Measurements from ENCODE around the gene ESD.
A peak's percentile ranks its signal among the peaks of the same experiment; 100 is the strongest.
"Not testable (repeated sequence)": the region's sequence is repeated elsewhere in the genome, so short reads cannot be mapped to it uniquely, and the experiment has no call there.

Gene ESD, protein sequence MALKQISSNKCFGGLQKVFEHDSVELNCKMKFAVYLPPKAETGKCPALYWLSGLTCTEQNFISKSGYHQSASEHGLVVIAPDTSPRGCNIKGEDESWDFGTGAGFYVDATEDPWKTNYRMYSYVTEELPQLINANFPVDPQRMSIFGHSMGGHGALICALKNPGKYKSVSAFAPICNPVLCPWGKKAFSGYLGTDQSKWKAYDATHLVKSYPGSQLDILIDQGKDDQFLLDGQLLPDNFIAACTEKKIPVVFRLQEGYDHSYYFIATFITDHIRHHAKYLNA

DNA sequence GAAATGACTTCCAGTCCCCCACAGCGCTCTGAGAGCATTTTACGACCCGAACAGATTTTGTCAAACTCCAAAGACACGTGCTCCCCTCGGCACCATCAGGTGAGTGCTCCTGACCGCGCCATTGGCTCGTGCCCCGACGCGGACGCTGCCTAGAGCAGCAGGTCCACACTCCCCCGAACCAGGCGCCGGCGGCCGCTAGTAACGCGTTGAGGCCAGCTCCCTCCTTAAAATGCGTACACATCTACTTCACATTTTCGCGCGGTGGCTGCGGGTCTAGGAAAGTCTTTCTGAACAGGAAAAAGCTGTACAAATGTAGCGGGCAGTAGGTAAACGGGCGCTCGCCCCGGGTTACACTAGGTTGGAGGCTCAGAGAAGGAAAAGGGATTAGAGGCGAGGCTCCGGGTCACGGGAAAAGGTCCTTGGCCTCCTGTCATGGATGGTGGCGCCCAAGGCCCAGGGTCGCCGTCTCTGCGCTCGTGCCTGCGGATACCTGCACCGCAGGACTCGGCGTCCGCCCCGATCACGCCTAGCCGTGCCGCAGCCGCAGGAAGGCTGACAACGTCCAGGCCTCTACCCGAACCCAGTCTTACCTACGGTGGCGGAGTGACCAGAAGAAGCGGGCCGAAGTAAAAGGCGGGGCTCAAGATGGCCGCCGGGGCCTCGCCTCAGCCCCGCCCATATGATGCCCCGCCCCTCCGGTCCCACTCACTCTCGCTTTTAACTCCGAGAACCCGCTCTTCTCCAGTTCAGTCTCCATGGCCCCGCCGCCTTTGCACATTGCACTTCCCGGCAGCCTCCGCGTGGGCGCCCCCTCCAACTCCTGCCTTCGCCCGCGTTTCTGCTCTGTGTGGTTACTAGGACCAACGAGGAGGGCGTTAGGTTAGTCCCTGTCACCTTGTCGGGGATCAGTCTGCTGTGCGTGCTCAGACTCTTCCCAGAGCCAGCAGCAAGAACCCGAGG is at the start of gene ESD:
TSS of gene ESD (minus strand) at position 647 of the 960 bp plus-strand sequence. CDS start 5,748 bp downstream, outside the sequence.
- DNase-seq (ENCODE audit: low read depth in 2 of 2): peak; percentile 77 to 78

DNA sequence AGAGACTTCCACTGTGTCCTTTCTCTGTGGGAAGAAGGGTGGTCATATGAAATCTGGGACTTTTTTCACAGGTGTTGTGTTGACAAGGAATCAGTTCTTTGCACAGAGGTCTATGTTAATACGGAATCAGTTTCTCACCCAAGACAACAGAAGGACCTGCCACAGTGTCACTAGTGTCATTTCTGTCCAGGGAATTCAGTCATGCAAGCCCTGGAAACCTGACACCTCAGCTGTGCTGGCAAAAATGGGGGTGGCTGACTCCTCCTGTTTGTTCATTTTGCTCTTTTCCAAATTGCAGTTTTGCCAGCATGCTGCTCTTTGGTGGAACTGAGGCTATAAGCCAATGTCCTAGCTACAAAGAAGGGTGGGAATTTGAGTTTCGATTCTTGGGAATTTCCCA is 49.8 kb upstream of the ESD start:
- DNase-seq (ENCODE audit: low read depth in 2 of 2): no peak

- DNase-seq (ENCODE audit: low read depth in 2 of 2): no peak
These were observed 48.2 kb upstream of the ESD start for GRCh38 chr13:46845146-46845545.

DNA sequence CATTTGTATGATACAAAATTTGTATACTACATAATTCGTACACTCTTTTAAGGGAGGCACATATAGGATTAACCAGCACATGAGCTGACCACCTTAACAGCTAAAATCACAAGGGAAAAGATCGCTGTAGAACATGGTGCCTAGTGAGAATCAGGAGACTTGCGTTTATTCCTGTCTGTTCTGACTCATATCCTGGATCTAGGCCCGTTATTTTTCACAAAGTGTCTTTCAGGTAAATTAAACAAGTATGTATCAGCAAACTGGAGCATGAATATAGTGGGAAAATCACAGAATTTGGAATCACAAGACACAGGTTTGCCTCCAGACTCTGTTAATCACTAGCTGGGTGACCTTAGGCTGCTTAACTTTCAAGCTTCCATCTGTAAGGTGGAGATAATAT is 47.5 kb upstream of the ESD start:
- DNase-seq (ENCODE audit: low read depth in 2 of 2): no peak

- no peak for DNase-seq (ENCODE audit: low read depth in 2 of 2)
These were observed 42.4 kb upstream of the ESD start for GRCh38 chr13:46839399-46839798.

GRCh38 chr13:46834657-46835056 is 37.7 kb upstream of the ESD start:
- no peak for DNase-seq (ENCODE audit: low read depth in 2 of 2)

GRCh38 chr13:46831588-46832194 is 34.7 kb upstream of the ESD start:
- DNase-seq (ENCODE audit: low read depth in 2 of 2): no peak

DNA sequence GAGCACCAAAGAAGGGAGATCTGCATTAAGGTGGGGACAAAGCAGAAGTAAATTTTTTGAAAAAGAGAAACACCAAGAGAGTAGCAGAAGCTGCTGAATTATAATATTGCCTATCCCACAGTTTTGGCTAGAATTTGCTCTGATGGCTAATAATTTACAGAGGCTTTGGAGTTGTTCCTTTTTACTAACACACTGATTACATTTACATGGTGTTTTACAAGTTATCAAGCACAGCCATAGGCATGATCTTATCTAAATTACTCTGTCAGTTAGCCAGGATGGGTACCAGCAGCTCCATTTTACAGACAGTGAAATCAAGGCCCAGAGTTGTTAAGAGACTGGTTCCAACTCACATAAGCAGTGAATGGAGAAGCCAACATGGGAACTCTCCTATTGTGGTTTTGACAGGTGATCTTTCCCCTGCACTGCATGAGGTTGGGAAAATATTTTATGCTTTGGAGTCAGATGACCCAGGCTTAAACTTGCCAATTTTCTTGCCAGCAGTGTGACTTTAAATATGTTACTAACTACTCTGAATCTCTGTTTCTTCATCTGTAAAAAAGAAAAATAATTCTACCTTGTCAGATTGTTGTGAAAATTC is 33.5 kb upstream of the ESD start:
- no peak for DNase-seq (ENCODE audit: low read depth in 2 of 2)

- DNase-seq (ENCODE audit: low read depth in 2 of 2): no peak
These were observed 25.6 kb upstream of the ESD start for GRCh38 chr13:46822551-46822950.

DNA sequence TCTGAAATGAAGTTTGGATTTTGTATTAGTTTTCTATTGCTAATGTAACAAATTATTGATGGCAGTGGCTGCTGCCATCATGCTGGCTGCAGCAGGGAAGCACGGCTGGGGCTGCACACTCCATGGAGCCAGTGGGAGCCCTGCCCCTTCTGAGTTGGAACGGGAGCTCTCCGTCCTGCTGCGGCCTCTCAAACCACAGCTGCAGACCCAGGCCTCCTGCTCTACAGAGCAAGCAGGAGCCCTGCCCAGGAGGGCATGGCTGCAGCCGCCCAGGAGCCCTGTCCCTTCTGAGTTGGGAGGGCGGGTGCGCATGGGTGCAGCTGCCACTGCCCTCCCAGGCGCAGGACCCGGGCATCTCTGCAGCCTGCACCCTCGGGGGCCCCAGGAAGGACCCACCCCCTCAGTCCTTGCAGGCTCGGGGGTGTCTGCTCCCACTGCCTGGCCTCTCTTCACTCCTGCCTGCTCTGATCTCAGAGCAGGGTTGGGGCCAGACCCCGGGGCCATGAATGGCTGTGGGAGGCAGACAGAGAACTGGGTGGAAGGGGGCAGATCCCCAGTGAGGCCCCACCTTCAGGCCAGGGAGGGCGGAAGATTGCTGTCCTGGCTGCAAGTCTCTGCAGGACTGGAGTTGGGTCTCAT is 21.0 kb upstream of the ESD start:
- no peak for DNase-seq (ENCODE audit: low read depth in 2 of 2)

GRCh38 chr13:46817095-46817494 is 20.1 kb upstream of the ESD start:
- DNase-seq (ENCODE audit: low read depth in 2 of 2): no peak

DNA sequence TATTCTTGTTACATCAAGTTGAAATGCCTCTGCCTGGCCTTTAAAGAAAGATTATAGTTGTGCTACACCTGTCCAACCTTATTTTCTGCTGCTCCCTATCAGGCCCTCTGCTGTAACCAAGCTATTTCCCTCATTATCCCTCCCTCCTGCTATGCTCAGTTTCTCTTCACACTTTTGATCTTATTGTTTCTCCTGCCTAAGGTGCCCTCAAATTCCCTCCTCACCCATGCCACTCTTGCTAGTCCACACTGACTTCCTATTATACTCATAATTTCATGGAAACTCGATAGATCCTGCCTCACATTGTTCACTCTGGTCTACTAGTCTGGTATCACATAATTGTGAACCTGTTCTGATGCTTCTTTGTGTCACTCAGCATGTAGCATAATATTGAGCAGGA is 19.4 kb upstream of the ESD start:
- no peak for DNase-seq (ENCODE audit: low read depth in 2 of 2)

DNA sequence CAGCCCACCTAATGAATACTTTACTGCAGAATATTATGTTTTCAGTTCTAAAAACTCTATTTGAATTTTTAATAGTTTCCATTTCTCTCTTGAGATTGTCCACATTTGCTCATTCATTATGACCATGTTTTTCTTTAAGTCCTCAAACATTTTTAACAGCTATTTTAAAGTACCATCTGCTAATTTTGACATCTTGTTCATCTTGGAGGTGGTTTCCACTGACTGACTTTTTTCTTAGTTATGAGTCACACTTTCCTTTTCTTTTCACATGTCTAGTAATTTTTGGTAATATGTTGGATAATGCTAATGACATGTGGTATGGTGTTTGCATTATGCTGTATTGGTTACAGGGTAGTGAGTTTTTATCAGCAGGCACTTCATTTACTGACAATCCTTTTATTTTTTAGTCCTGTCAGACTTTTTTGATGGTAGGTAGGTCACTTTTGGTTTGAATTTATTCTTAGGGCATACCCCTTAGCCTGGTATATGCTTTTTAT is 15.4 kb upstream of the ESD start:
- DNase-seq (ENCODE audit: low read depth in 2 of 2): no peak

GRCh38 chr13:46810440-46810839 is 13.5 kb upstream of the ESD start:
- DNase-seq (ENCODE audit: low read depth in 2 of 2): no peak

- DNase-seq (ENCODE audit: low read depth in 2 of 2): not testable (repeated sequence)
These were observed 8.0 kb upstream of the ESD start for GRCh38 chr13:46804921-46805320.

DNA sequence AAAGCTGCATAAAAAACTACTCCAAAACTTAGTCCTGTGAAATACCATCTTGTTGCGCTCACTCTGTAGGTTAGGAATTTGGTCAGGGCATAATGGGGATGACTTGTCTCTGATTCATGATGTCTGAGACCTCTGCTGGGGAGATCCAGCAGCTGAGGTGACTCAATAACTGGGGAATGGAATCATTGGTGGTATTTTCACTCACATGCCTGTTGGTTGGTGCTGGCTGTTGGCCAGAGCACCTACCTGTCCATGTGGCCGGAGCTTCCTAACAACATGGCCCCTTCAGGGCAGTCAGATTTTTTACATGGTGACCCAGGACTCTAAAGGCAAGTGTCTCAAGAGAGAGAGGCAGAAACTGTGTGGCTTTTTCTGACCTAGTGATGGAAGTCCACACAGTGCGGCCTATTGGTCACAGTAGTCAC is 7.4 kb upstream of the ESD start:
- no peak for DNase-seq (ENCODE audit: low read depth in 2 of 2)

GRCh38 chr13:46803586-46803985 is 6.6 kb upstream of the ESD start:
- no peak for DNase-seq (ENCODE audit: low read depth in 2 of 2)

- DNase-seq (ENCODE audit: low read depth in 2 of 2): no peak
These were observed 4.9 kb upstream of the ESD start for GRCh38 chr13:46801858-46802257.

DNA sequence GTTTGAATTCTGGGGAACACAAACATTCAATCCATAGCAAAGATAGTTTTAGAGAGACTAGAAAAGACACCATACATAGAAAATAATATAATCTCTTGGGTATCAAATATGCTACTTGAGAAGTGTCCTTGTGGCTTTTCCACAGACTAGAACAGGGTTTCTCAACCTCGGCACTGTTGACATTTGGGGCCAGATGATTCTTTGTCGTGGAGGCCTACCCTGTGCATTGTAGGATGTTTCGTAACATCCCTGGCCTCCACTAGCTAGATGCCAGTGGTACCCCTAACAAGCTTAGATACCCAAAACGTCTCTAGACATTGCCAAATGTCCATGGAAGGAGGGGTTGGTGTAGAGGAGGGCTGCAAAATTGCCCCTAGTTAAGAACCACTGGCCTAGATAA is 2.2 kb upstream of the ESD start:
- no peak for DNase-seq (ENCODE audit: low read depth in 2 of 2)

DNA sequence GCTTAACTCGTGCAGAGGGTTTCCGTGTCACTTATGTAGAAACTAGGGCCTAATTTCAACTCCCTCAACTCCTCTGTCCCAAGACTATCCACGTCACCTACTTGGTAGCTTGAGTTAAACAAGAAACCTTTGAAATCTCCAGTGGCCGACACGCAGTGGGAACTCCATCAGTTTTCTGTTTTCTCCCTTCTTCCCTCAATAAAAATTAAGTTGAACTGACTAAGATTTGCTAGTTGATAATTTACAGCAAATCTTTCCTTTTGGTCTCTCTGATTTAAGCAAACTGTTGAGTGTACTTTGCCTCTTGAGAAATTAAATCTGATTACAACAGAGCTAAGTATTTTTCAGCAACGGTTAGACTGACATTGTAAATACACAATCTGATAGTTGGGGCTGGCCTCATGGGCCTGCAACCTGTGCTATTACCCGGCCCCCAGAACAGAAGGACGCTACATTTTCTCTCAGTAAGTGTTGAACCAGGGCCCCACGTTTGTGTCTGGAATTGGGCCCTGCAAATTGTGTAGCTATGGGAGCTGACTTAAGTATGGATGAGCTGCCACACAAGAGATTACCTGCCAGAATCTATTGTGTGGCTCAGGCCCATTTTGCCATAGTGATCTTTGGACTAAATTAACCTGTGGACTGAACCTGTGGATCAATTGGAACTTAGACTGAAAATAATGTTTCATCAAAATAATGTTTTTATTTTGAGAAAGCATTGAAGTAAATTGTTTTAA is 708 bp upstream of the ESD start:
- no peak for DNase-seq (ENCODE audit: low read depth in 2 of 2)

GRCh38 chr13:46796129-46796514 is 839 bp downstream of the ESD start:
- no peak for DNase-seq (ENCODE audit: low read depth in 2 of 2)

Measured in activated CD8-positive, alpha-beta memory T cell treated with anti-CD3 and anti-CD28 coated beads for 4 hours (primary cell).